Measurements from ENCODE around the gene CNPY3. TPM values are rescaled to one million over a fixed set of nuclear protein-coding genes. Genes with fewer than 3 reads are reported as not detected.
"Not testable (repeated sequence)": the region's sequence is repeated elsewhere in the genome, so short reads cannot be mapped to it uniquely, and the experiment has no call there.

Gene CNPY3
- total RNA-seq (10 to 100 TPM; 28.8 to 50.1 TPM), polyA plus RNA-seq (10 to 100 TPM; 28.3 to 36.1 TPM)
- long read RNA-seq, donor 1, transcript CNPY3-201 (6 exons, 1,704 nt): major isoform, 158 of 218 reads
- long read RNA-seq, donor 1, partial matches to known transcripts: 15 of 218 reads
- long read RNA-seq, donor 1, other reads (novel, unspliced or antisense): 45 of 218 reads
- long read RNA-seq, donor 2, transcript CNPY3-201 (6 exons, 1,704 nt): major isoform, 39 of 62 reads
- long read RNA-seq, donor 2, partial matches to known transcripts: 9 of 62 reads
- long read RNA-seq, donor 2, other reads (novel, unspliced or antisense): 14 of 62 reads

DNA sequence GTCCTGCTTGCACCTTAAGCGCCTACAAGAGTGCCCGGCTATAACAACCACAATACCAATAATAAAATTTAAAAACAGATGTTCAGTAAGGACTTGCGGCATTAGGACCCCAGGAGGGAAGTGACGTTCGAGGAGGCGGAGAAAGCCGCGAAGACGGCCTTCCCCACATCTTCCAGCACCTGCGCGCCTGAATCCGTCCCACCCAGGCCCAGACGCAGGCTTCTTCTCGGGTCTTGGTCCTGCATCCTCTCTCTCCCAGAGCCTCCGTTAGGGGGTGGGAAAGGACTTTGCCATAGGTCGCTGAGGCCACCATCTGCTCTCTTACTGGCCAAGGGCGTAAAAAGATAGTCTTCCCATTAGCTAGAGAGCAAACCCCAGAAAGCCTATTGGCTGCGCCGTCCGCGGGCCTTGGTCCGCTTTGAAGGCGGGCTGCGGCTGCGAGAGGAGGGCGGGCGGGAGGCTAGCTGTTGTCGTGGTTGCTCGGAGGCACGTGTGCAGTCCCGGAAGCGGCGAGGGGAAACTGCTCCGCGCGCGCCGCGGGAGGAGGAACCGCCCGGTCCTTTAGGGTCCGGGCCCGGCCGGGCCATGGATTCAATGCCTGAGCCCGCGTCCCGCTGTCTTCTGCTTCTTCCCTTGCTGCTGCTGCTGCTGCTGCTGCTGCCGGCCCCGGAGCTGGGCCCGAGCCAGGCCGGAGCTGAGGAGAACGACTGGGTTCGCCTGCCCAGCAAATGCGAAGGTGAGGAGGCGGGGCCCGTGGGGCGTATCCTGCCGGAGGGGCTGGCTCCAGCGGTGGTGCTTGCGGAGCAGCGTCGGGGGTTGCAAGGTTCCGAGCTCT, at the start of gene CNPY3:
TSS of gene CNPY3 (plus strand) at position 495 of the 835 bp plus-strand sequence. CDS start at position 586, 91 bp downstream.
- ATAC-seq (ENCODE audit: low FRiP score): peak; percentile 97
- intact Hi-C loops (cut with DNase I): loop anchor here in 1 of 2 donors (1.0 to 5.0 kb wide), 2 partner anchors 84 to 123 kb away; partner anchors contain the start of genes CUL7 and MEA1
- Histone ChIP-seq H3K27me3 (ENCODE audit: control insufficient read depth in 1 of 2, insufficient read depth in 2 of 2, low read length in 1 of 2) (no peaks in the 10 kb centered on the region), H3K9me3 (ENCODE audit: control insufficient read depth, low read length) (no peaks in the 10 kb centered on the region), H3K4me3 (ENCODE audit: low read length in 2 of 2) (peak within 1 kb of the TSS; percentile 20 to 65), H3K4me1 (ENCODE audit: control insufficient read depth in 1 of 2, insufficient read depth in 2 of 2, low read length in 2 of 2) (no peaks in the 10 kb centered on the region), H3K36me3 (ENCODE audit: control insufficient read depth in 1 of 2, insufficient read depth in 2 of 2, low read length in 1 of 2) (no peaks in the 10 kb centered on the region), H3K27ac (ENCODE audit: low read depth in 1 of 2, low read length in 2 of 2) (peak within 1 kb of the TSS; percentile 34 to 88)
- whole genome bisulfite sequencing, 2 donors: 0 to 1% methylated on average over 56 to 63 of the region's 63 CpGs
- peak; percentile 97 to 98 for DNase-seq

DNA sequence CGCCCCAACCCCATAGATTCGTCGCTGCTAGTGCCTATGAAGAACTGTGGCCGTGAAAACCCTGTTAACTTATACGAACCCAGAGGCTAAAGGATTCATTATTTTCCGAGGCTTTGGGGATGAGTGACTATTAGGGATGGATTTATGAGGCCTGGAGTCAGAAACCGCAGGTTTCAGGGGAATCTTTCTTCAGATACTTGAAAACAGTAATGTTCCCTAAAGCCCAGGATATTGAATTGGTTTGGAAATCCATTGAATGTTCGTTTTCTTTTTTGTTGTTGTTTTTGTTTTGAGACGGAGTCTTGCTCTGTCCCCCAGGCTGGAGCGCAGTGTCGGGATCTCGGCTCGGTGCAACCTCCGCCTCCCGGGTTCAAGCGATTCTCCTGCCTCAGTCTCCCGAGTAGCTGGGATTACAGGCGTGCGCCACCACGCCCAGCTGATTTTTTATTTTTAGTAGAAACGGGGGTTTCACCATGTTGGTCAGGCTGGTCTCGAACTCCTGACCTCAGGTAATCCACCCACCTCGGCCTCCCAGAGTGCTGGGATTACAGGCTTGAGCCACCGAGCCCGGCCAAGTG, 49.0 kb upstream of the CNPY3 start:
- Histone ChIP-seq H3K36me3 (ENCODE audit: control insufficient read depth in 1 of 2, insufficient read depth in 2 of 2, low read length in 1 of 2) (peaks cover 3 to 11% of the 10 kb centered on the region in 2 donors), H3K4me3 (ENCODE audit: low read length in 2 of 2) (peak overlapping the region; percentile 77 to 81), H3K27ac (ENCODE audit: low read depth in 1 of 2, low read length in 2 of 2) (peak overlapping the region; percentile 2 to 65)
- ATAC-seq (ENCODE audit: low FRiP score); H3K27me3 ChIP-seq (ENCODE audit: control insufficient read depth in 1 of 2, insufficient read depth in 2 of 2, low read length in 1 of 2); DNase-seq; H3K4me1 ChIP-seq (ENCODE audit: control insufficient read depth in 1 of 2, insufficient read depth in 2 of 2, low read length in 2 of 2); H3K9me3 ChIP-seq (ENCODE audit: control insufficient read depth, low read length); intact Hi-C loops (cut with DNase I): not testable (repeated sequence)
- WGBS, 2 donors: 19 to 20% methylated on average over 25 of the region's 25 CpGs

DNA sequence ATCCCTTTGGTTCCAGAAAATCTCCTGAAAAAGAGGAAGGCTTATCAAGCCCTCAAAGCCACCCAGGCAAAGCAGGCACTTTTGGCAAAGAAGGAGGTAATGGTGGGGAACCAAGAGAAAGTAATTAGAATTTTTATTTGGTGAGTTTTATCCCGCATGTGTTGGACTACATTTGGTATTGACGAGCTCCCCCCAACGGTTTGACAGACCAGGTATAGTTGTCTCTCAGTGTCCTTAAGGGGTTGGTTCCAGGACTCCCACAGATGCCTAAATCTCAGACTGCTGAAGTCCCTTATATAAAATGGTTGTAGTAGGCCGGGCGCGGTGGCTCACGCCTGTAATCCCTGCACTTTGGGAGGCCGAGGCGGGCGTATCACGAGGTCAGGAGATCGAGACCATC, 48.4 kb upstream of the CNPY3 start:
- H3K4me3 ChIP-seq (ENCODE audit: low read length in 2 of 2): peak overlapping the region in 1 of 2 donors; percentile 77
- H3K4me1 ChIP-seq (ENCODE audit: control insufficient read depth in 1 of 2, insufficient read depth in 2 of 2, low read length in 2 of 2); H3K9me3 ChIP-seq (ENCODE audit: control insufficient read depth, low read length); ATAC-seq (ENCODE audit: low FRiP score); intact Hi-C loops (cut with DNase I); DNase-seq; H3K27ac ChIP-seq (ENCODE audit: low read depth in 1 of 2, low read length in 2 of 2); H3K27me3 ChIP-seq (ENCODE audit: control insufficient read depth in 1 of 2, insufficient read depth in 2 of 2, low read length in 1 of 2): not testable (repeated sequence)
- WGBS, 2 donors: 90% methylated on average over 12 of the region's 12 CpGs
- H3K36me3 ChIP-seq (ENCODE audit: control insufficient read depth in 1 of 2, insufficient read depth in 2 of 2, low read length in 1 of 2): peaks cover 4 to 11% of the 10 kb centered on the region in 2 donors

DNA sequence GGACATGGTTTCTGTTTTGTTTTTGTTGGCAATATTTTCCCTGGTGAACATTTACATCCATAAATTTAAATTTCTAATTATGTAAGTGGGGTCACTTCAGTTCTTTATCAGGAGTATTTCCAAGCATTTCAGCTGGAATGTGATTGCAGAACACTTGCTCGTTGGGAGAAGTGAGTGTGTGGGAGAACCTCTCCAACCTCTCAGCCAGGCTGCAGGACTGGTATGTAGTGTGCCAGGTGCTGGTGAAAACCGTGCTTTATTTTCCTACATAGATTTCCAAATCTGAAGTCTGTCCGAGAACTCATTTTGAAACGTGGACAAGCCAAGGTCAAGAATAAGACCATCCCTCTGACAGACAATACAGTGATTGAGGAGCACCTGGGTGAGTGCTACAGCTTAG, 43.6 kb upstream of the CNPY3 start:
- Histone ChIP-seq H3K4me1 (ENCODE audit: control insufficient read depth in 1 of 2, insufficient read depth in 2 of 2, low read length in 2 of 2) (no peaks in the 10 kb centered on the region), H3K9me3 (ENCODE audit: control insufficient read depth, low read length) (no peaks in the 10 kb centered on the region), H3K27ac (ENCODE audit: low read depth in 1 of 2, low read length in 2 of 2) (no peak overlapping the region), H3K4me3 (ENCODE audit: low read length in 2 of 2) (no peak overlapping the region), H3K36me3 (ENCODE audit: control insufficient read depth in 1 of 2, insufficient read depth in 2 of 2, low read length in 1 of 2) (peaks cover 7 to 11% of the 10 kb centered on the region in 2 donors), H3K27me3 (ENCODE audit: control insufficient read depth in 1 of 2, insufficient read depth in 2 of 2, low read length in 1 of 2) (no peaks in the 10 kb centered on the region)
- intact Hi-C loops (cut with DNase I): no loop called here
- DNase-seq (no peak), ATAC-seq (ENCODE audit: low FRiP score) (no peak)
- WGBS, 2 donors: 67 to 78% methylated on average over 4 of the region's 4 CpGs

DNA sequence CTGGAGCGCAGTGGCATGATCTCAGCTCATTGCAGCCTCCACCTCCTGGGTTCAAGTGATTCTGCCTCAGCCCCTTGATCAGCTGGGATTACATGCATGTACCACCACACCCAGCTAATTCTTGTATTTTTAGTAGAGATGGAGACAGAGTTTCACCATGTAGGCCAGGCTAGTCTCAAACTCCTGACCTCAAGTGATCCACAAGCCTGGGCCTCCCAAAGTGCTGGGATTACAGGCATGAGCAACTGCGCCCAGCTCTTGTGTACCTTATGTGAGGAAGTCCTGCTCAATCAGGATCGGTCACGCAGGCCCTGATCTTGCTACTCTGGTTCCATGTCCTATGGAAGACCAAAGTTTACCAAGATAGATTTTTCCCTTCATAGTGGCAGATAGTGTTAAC, 41.1 kb upstream of the CNPY3 start:
- WGBS, 2 donors: 89 to 91% methylated on average over 4 of the region's 4 CpGs
- H3K27ac ChIP-seq (ENCODE audit: low read depth in 1 of 2, low read length in 2 of 2); intact Hi-C loops (cut with DNase I); H3K4me3 ChIP-seq (ENCODE audit: low read length in 2 of 2); H3K27me3 ChIP-seq (ENCODE audit: control insufficient read depth in 1 of 2, insufficient read depth in 2 of 2, low read length in 1 of 2); H3K36me3 ChIP-seq (ENCODE audit: control insufficient read depth in 1 of 2, insufficient read depth in 2 of 2, low read length in 1 of 2); H3K4me1 ChIP-seq (ENCODE audit: control insufficient read depth in 1 of 2, insufficient read depth in 2 of 2, low read length in 2 of 2); DNase-seq; H3K9me3 ChIP-seq (ENCODE audit: control insufficient read depth, low read length); ATAC-seq (ENCODE audit: low FRiP score): not testable (repeated sequence)

DNA sequence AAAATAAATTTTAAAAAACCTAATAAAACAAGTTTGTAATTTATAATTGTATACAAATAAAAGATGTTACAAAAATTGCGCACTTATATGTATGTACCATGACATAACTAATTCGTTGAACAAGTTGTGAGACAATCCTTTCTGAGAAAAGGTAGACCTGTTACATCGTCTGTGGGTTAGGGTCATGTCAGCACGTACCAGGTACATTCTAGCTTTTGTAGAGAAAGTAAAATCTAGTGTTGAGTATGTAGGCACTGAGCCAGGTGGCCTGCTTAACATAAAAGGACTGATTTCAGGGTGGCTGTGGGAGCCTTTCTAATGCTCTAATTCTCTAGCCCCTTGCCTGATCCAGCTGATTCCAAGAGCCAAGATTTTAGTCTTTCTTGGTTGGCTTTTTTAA, 39.5 kb upstream of the CNPY3 start:
- peaks cover 0 to 3% of the 10 kb centered on the region in 2 donors for H3K36me3 ChIP-seq (ENCODE audit: control insufficient read depth in 1 of 2, insufficient read depth in 2 of 2, low read length in 1 of 2)
- H3K4me1 ChIP-seq (ENCODE audit: control insufficient read depth in 1 of 2, insufficient read depth in 2 of 2, low read length in 2 of 2): no peaks in the 10 kb centered on the region
- H3K9me3 ChIP-seq (ENCODE audit: control insufficient read depth, low read length): no peaks in the 10 kb centered on the region
- WGBS, 2 donors: 43 to 44% methylated on average over 4 of the region's 4 CpGs
- no peak for DNase-seq
- H3K4me3 ChIP-seq (ENCODE audit: low read length in 2 of 2): peak overlapping the region; percentile 93 to 95
- intact Hi-C loops (cut with DNase I): no loop called here
- no peak for ATAC-seq (ENCODE audit: low FRiP score)
- no peaks in the 10 kb centered on the region for H3K27me3 ChIP-seq (ENCODE audit: control insufficient read depth in 1 of 2, insufficient read depth in 2 of 2, low read length in 1 of 2)
- peak overlapping the region in 1 of 2 donors; percentile 57 for H3K27ac ChIP-seq (ENCODE audit: low read depth in 1 of 2, low read length in 2 of 2)

DNA sequence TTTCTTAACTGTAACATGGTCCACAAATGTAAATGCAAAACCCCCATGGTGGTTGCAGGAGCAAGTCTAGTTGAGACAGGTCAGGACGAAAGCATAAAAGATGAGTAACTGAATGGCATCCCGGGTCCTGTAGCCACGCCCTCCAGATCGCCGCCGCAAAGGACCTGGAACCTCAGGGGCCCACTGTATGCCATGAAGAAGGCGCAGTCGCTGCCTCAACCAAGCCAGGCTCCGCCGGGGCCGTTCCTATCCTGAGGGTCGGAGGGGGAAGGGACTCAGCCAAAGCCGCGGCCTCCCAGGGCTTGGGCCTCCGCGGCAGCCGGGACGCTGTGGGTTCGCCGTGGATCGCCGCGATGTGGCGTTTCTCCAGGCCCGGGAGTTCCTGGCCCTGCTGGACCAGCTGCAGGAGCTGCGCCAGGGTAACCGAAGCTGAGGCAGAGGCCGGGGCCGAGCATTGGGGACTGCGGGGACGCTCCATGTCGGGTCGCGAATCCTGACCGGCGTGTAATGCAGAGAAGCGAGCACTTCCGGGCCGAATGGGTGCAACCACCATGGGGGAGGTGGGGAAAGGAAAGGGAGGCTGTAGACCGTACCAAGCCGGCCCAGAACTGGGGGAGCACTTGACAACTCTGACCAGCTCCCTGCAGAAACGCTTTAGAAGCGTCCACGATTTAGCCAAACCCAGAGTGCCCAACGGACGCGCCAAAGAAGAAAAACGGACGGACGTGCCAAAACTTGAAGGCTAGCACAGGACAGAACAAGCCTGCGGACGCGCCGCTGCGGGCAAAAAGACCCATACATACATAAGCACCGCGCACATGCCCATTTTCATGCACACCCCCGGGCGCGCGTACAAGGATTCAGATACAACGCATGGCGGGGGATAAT, 38.7 kb upstream of the CNPY3 start:
- peak overlapping the region; percentile 58 to 97 for H3K27ac ChIP-seq (ENCODE audit: low read depth in 1 of 2, low read length in 2 of 2)
- no peaks in the 10 kb centered on the region for H3K4me1 ChIP-seq (ENCODE audit: control insufficient read depth in 1 of 2, insufficient read depth in 2 of 2, low read length in 2 of 2)
- H3K9me3 ChIP-seq (ENCODE audit: control insufficient read depth, low read length): no peaks in the 10 kb centered on the region
- DNase-seq (peak; percentile 96 to 97), ATAC-seq (ENCODE audit: low FRiP score) (peak; percentile 99)
- H3K36me3 ChIP-seq (ENCODE audit: control insufficient read depth in 1 of 2, insufficient read depth in 2 of 2, low read length in 1 of 2): peaks cover 0 to 3% of the 10 kb centered on the region in 2 donors
- H3K27me3 ChIP-seq (ENCODE audit: control insufficient read depth in 1 of 2, insufficient read depth in 2 of 2, low read length in 1 of 2): no peaks in the 10 kb centered on the region
- 0% methylated on average over 63 of the region's 63 CpGs for WGBS, 2 donors
- intact Hi-C loops (cut with DNase I): no loop called here
- peak overlapping the region; percentile 93 to 95 for H3K4me3 ChIP-seq (ENCODE audit: low read length in 2 of 2)

DNA sequence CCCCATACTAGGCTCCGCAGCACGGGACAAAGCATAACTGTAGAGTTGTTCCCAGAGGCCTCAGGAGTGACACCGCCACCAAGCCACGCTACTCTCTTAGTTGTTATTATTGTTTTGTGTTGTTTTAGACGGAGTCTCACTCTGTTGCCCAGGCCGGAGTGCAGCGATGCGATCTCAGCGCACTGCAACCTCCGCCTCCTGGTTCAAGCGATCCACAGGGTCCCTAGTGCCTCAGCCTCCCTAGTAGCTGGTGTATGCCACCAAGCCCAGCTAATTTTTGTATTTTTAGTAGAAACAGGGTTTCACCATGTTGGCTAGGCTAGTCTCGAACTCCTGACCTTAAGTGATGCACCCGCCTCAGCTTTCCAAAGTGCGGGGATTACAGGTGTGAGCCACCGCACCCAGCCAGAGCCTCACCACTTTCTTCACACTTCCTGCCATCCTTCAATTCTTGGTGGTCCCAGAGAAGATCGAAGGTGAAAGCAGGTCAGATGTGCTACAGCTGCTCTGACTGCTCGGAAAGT, 38.0 kb upstream of the CNPY3 start:
- ATAC-seq (ENCODE audit: low FRiP score): no peak
- no peaks in the 10 kb centered on the region for H3K27me3 ChIP-seq (ENCODE audit: control insufficient read depth in 1 of 2, insufficient read depth in 2 of 2, low read length in 1 of 2)
- WGBS, 2 donors: 31 to 35% methylated on average over 17 of the region's 17 CpGs
- H3K4me3 ChIP-seq (ENCODE audit: low read length in 2 of 2): peak overlapping the region; percentile 45 to 95
- intact Hi-C loops (cut with DNase I): no loop called here
- no peaks in the 10 kb centered on the region for H3K4me1 ChIP-seq (ENCODE audit: control insufficient read depth in 1 of 2, insufficient read depth in 2 of 2, low read length in 2 of 2)
- H3K9me3 ChIP-seq (ENCODE audit: control insufficient read depth, low read length): no peaks in the 10 kb centered on the region
- H3K27ac ChIP-seq (ENCODE audit: low read depth in 1 of 2, low read length in 2 of 2): peak overlapping the region in 1 of 2 donors; percentile 28
- H3K36me3 ChIP-seq (ENCODE audit: control insufficient read depth in 1 of 2, insufficient read depth in 2 of 2, low read length in 1 of 2): no peaks in the 10 kb centered on the region
- no peak for DNase-seq
